ENCODE data around the gene CDC42BPG. TPM values are rescaled to one million over a fixed set of nuclear protein-coding genes. Genes with fewer than 3 reads are reported as not detected.

CDC42BPG gene
- total RNA-seq, 1 donor from 2014 or later: 0.40 TPM

DNA sequence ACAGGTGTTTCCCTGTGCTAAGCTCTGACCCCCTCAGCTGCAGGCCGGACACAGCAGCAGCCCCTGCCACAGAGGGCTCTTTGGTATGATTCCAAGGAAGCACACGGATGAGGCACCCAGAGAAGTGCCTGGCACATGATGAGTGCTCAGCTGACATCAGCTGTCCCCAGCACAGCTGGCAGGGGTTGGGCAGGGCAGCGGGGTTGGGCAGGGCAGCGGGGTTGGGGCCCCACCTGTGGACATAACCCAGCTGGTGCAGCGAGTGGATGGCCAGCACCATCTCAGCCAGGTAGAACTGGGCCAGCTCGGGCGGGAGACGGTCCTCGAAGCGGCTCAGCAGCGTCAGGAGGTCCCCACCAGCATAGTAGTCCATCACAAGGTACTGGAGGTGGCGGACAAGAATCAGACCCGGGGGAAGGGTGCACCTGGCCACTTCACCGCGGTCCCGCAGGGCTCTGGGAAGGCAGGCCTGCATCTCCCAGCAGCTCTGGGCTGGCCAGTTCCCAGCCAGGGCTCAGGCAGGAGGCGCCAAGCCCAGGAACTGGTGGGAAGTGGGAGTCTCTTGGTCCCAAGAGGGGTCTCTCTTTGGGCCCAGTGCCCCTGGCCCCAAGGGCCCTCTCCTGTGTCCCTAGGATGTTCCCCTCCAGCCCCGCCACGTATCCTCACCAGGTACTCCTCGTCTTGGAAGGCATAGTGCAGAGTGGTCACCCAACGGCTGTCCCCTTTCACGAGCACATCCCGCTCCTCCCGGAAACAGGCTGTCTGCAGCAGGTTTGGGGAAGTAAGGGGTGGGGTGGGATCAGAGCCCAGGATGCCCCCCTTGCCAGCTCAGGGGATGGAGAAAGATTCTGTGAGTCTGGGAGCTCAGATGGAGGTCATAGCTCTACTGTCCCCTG lies 4.3 kb downstream of the CDC42BPG start:
- DNase-seq: peak; percentile 29
- no peak for ATAC-seq
- intact Hi-C loops (cut with micrococcal nuclease): no loop called here

DNA sequence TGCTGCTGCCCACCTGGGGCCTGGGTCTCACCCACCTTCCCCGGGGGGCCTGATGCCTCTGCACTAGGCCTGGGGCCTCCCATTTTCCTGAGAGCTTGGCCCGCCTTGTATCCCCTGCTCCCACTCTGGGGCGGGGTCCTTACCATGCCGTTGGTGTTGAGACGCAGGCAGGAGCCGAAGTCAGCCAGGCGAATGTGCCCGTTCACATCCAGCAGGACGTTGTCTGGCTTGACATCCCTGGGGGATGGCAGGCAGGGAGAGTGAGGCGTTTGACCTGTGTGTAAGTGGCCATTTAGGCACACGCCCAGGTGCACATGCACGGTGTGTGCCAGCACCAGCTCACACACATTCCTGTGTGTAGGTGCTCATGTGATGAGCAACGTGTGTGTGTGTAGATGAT lies 5.1 kb downstream of the CDC42BPG start:
- DNase-seq (peak; percentile 22), ATAC-seq (no peak)
- intact Hi-C loops (cut with micrococcal nuclease): no loop called here

DNA sequence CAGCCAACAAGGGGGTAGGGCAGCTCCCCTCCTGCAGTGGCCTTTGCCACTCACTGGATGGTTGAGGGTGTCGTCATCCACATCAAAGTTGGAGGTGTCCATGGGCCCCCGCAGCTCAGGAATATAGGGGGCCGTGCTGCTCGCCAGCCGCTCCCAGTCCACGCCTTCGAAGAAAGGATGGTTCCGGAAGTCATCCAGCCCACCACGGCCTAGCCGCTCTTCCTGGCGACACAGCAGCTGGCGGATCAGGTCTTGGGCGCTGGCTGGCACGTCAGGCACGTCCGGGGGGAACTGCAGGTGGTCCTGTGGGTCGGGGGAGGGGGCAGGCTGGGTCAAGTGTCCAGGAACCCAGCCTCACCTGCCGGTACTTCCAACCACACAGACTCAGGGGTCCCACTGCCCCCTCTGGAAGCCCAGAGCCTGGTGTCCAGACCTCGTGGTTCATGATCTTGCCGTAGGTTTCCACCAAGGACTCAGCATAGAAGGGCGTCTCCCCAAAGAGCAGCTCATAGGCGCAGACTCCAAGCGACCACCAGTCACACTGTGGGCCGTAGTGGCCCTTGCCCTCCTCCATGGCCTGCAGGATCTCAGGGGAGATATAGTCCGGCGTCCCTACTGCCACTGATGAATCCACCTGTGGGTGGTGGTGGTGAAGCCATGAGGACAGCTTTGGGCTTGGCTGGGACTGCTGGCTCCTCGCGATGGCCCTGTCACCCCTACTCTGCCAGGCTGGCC lies 5.7 kb downstream of the CDC42BPG start:
- ATAC-seq (no peak), DNase-seq (no peak)
- intact Hi-C loops (cut with micrococcal nuclease): no loop called here

DNA sequence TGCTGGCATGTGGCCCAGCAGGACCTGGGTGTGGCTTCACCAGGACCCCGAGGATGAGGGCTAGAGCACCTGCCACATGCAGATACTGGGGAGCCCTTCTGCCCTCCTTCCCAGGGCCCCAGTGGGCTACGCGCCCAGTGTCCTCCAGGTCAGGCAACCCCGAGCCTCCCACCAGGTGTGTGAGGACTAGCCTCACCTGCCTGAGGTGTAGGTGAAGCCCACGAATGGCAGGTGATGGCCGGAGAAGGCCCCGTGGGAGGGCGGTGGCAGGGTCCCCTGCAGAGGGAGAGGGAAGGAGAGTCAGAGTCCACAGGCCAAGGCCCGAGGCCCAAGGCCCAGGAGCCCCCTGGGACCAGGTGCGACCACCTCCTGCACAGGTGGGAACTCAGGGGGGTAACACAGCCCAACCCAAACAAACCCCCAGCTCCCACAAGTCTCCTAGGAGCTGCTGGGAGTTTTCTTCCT lies 6.5 kb downstream of the CDC42BPG start:
- intact Hi-C loops (cut with micrococcal nuclease): no loop called here
- DNase-seq (no peak), ATAC-seq (no peak)

DNA sequence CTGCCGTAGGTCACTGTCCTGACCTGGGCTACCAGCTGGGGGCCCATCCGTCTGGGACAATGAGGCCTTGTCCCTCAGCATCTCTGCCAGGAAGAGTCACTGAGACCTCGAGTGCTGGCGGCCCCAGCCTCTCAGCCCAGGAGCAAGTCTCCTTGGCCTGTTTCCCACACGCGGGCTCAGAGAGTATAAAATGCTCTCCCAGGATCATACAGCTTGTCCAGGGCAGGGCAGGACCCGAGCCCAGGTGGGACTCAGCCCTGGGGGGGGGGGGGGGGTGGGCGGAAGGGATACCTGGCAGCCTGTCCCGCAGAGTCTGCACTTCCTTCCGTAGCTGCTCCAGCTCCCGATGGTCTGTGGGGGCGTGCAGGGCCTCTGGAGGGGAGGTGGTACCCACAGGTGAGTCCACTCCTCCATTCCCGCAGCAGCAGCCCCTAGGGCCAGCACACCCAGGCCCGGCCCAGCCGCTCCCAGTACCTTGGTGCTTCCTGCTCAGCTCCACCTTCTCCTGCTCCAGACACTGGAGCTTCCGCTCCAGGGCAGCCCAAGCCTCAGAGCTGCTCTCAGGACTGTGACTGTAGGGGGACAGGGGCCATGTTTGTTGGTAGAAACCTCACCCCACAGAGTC lies 7.9 kb downstream of the CDC42BPG start:
- intact Hi-C loops (cut with micrococcal nuclease): no loop called here
- DNase-seq (no peak), ATAC-seq (no peak)

DNA sequence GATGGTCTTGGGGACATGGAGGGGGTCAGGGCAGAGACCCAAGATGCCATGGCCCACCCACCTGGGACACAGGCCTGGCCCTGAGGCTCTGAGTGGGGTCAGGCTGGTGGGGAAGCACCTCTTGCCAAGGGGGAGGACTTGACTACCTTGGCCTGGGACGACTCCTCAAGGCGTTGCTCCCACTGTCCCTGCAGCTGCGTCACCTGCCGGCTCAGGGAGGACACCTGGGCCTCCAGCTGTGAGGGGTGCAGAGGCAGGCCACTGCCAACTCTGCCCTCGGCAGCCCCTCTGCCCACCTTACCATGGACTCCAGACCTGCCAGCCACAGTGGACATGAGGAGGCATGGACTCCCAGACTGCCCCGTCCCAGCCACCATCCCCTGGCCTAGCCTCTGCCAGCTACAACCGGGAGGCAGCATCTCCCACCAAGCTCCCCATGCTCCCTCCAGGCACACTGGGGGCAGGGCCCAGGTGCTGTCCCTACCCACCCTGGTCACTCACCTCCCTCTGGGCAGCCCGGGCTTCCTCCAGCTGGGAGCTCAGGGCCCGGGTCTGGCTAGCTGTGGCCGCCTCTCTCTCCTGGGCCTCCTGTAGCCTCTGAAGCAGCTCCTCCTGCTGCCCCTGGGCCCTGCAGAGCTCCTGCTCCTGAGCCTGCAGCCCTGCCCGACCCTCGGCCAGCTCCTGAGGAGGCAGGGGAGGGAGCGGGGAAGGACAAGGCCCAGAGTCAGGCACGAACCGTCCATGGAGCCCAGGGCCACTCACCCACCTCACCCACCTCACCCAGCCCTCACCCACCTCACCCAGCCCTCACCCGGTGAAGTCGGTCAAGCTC lies 8.6 kb downstream of the CDC42BPG start:
- DNase-seq (no peak), ATAC-seq (no peak)
- intact Hi-C loops (cut with micrococcal nuclease): no loop called here

DNA sequence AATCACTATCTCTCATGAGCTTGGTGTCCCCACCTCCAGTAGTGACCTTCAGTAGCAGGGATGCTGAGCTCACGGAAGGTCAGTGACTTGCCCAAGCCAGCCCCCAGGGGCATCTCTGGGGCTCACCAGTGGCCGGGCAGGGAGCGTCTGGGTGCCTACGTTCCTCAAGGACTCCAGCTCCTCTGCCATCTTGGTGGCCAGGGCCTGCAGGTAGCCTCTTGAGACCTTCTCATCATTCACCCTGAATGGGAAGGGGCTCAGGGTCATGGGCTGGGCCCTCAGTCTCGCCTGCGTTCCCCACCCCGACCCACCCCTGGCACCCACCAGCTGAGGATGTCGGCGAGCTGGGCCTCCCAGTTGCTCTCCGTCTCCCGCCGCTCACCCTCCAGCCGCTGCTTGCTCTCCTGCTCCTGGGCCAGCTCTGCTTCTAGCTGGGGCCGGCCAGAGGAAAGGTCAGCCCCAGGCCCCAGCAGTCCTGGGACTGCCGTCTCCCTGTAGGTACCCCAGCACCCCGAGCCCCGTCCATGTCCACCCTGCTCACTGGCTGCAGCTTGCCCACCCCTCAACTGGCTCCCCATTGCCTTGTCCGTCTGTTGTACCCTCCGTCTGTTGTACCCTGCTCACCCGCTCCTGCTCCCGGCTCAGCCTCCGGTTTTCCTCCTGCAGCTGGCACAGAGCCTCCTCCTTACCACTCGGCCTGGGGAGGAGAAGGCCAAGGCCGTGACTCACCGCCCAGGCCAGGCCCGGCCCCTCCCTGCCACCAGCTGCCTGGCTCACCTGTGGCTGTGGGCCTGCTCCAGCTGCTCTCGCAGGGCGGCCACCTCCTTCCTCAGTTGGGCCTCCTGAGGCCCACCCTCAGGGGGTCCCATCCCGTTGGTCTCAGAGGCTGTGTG lies 9.5 kb downstream of the CDC42BPG start:
- intact Hi-C loops (cut with micrococcal nuclease): no loop called here
- no peak for ATAC-seq
- DNase-seq: no peak

DNA sequence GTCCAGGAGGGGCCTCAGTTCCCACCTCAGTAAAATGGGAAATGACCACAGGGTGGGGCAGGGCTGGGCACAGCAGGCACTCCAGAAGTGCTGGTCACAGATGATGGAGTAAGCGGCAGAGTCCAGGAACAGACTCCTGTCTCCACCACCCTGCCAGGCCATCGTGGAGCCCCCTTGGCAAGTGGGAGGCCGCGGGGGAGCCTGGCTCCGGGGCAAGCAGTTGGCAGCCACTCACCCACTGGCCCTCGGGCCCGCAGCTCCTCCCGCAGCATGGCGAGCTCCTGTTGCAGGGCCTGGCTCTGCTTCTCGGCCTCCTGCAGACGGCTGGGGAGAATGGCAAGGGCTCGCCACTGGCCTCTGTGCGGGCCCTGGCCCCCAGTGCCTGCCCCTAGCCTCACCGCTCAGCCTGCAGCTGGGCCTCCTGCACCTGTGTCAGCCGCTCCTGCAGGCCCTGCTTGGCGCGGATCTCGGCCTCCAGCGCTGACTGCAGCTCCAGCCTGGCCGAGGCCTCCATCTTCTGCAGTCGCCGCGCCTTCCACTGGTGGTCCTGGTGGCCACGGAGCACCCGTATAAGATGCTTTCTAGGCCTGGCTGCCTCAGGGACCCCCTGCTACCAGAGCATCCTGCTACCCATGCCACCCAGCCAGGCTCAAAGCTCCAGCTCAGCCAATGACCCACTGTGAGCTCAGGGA lies 10.3 kb downstream of the CDC42BPG start:
- ATAC-seq: no peak
- intact Hi-C loops (cut with micrococcal nuclease): no loop called here
- no peak for DNase-seq

DNA sequence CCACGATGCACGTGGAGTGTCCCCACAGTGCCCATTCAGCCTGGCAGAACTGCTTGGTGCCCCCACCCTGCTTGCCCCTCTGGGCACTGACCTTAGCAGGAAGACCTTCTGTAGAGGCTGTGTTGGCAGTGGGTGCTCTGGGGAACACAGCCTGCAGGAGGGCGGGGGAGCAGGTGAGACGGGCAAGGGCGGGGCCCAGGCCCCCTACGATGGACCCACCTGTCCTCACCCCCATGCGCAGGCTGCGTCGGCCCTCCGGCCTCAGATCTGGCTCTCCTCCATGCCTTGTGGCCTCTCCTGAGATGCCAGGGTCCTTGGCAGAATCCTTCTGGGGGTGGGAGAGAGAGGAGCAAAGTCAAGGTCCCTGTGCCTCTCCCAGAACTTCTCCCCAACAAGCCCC lies 10.9 kb downstream of the CDC42BPG start:
- intact Hi-C loops (cut with micrococcal nuclease): no loop called here
- ATAC-seq (no peak), DNase-seq (no peak)

DNA sequence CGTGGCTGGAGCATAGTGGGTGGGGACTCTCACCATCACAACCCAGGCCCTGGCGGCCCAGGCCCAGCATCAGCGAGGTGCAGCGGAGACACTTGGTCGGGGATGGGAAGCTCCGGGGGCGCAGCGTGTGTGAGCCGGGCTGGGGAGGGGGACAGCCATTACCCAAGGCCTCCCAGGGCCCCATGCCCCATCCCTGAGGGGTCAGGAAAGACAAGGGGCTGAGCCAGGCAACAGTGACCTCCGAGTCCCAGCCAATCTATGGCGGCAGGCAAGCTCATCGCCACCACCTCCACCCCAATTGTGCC lies 11.3 kb downstream of the CDC42BPG start:
- no peak for ATAC-seq
- no peak for DNase-seq
- intact Hi-C loops (cut with micrococcal nuclease): no loop called here

DNA sequence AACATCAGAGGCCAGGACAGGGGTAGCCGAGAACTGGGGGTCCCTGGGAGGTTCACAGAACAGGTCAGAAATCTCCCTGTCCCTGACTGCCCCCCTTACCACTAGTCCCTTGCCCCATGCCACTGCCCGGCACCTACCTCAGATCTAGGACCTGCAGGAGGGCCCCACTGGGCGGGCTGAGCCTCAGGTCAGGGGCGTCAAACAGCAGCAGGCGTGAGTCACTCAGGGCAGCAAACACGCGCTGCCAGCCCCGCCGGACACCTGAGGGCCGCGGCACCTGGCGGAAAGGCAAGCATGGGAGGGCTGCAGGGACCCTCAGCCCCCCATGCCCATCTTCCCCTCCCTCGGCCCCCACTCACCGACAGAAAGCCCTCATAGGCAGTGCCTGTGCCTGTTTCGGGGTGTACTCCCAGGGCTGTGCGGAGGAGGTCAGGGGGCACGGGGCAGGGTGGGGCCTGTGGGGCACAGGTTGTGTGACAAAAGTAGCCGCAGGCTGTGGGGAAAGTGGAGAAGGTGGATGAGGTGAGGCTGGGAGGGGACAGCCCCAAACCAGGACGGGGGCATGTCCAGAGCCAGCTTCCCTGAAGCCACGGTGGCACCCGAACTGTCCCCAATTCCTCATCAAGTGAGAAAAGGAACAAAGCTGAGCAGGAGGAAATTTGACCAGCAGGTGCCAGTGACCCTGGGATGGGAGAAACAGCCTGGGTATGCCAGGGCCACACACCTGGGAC lies 11.8 kb downstream of the CDC42BPG start:
- intact Hi-C loops (cut with micrococcal nuclease): no loop called here
- ATAC-seq (no peak), DNase-seq (no peak)

DNA sequence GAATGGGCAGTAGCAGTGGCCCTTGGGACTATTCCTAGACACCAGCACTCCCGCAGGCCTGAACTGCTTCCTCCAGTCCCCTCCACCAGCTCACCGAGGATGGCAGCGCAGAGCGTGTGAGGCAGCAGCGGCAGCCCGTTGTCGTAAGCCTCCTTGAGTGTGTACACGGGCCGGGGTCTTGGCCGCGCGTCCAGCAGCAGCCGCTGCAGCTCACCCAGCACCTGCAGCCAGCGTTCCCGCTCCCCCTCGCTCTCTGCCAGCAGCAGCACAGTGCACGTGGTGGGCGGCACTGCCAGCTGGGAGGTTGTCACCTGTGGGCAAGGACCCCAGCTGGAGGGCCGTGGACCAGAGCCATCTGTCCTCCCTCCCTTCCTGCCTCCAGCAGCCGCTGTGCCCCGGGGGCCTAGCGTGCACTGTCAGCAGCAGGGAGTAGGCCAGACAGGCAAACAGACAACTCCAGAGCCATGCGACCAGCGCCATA lies 13.0 kb downstream of the CDC42BPG start:
- ATAC-seq: no peak
- intact Hi-C loops (cut with micrococcal nuclease): no loop called here
- no peak for DNase-seq

DNA sequence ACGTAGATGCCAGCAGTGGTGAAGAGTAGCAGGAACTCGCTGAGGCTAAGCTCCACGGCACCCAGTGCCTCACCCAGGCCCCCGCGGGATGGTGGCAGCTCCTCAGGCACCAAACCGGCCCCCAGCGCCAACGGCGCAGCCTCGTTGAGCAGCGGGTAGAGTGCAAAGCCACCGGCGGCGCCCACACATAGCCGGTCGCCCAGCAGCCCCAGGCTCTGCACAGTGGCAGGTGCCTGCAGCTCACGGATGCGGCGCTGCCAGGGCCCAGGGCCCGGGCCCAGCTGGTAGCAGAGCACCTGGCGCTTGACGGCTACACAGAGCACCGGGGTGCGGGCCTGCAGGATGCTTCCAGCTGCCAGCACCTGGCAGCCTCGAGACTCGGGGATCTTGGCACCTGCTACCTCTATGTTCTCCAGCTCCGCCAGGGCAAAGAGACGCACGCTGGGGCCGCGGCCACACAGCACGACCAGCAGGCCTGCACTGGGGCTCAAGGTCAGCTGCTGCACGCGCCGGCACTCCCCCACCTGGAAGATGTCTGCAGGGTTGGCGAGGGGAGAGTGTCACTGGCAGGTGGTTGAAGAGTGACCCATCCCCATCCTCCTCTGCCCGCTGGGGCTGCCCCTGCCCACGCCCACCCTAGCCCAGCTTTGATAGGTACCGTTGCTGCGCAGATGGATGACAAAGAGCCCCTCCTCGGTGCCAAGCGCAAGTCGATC lies 14.8 kb downstream of the CDC42BPG start:
- intact Hi-C loops (cut with micrococcal nuclease): no loop called here
- DNase-seq (no peak), ATAC-seq (no peak)

DNA sequence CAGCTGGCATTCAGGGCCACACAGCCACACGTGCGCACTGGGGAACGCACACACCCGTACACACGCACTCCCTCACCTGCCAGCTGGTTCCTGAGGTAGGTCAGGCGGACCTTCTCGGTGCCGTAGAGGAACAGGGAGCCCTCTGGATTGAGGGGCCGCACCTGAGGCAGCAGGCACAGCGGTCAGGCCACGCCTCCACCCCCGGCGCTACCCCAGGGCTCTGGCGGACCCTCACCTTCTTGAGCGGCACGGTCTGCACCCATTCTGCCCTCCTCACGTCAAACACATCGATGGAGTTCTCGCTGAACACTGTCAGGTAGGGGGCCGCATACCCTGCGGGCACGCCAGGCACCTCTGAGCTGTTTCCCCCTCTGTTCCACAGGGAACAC lies 17.0 kb downstream of the CDC42BPG start:
- intact Hi-C loops (cut with micrococcal nuclease): no loop called here
- ATAC-seq (no peak), DNase-seq (no peak)

DNA sequence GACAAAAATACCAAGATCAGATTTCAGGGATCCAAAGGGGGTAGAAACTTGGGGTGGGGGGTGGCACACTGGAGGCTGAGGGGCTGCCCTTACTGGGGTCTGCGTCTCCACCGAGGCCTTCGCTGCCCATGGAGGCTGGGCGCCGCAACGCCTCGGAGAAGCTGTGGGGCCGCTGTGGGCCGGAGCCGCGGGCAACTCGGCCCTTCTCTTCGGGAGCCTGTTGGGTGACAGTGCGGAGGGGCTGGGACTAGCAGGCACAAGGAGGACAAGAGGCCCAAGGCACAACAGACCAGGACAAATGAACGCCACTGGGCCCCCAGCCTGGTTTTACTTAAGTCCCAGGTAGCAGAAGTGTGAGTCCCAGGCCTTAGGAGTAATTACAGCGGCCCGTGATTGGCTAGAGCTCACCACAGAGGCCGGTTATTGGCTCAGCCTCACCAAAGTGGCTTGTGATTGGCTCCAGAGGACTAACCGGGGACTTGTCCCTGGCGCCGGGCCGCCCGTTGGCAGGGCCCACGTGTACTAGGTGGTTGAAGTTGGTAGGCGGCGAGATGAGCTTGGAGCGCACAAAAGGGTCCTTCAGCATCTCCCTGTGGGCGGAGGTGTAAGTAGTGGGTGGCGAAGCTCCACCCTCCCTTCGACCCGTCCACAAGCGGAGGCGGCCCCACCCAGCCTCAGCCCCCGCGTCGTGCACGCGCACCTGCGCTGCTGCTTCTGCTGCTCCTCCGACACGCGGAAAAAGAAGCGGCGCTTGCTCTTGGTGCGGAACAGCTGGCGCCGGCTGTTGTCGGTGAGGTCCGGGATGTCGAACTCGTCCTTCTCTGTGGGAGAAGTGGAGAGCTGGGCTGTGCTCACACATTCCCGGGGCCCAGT lies 17.6 kb downstream of the CDC42BPG start:
- intact Hi-C loops (cut with micrococcal nuclease): no loop called here
- DNase-seq (no peak), ATAC-seq (no peak)

DNA sequence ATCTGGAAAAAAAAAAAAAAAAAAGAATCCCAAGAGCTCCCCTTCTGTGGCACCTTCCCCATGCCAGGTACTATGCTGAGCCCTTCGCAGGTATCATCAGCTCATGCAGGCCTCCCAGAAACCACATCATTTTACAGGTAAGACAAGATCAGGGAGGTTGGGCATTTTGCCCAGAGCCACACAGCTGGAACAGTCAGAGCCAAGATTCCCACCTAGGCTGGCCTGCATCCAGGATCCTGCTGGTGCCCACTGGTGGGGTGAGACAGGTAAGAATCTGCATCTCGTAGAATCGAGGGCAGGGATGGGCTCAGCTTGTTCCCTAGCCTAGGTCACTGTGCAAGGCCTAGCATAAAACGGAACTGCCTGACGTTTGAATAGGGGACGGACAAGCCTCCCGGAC lies 18.4 kb downstream of the CDC42BPG start:
- ATAC-seq (no peak), DNase-seq (no peak)
- intact Hi-C loops (cut with micrococcal nuclease): no loop called here
